Measurements from ENCODE around the gene TSPAN5. TPM values are rescaled to one million over a fixed set of nuclear protein-coding genes. Genes with fewer than 3 reads are reported as not detected.

Gene TSPAN5
- total RNA-seq, 1 donor from 2014 or later: 12.9 TPM

GRCh38 chr4:98516042-98516440 is 142.4 kb downstream of the TSPAN5 start:
- ATAC-seq: peak; percentile 22

DNA sequence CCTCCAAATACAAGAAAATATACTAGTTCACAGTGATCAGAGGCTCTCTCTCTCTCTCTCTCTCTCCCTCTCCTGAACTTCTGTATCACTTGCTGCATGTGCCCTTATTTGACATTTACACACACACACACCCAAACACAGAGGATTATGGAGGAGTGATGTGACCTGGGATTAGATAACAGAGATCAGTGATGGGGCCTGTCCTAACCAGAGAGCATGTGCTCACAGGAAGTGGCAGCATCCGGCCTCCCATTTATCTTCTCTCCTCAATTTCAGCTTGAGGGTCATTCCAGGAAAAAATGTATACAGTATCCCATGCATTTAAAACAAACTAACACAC is 143.0 kb downstream of the TSPAN5 start:
- no peak for ATAC-seq

DNA sequence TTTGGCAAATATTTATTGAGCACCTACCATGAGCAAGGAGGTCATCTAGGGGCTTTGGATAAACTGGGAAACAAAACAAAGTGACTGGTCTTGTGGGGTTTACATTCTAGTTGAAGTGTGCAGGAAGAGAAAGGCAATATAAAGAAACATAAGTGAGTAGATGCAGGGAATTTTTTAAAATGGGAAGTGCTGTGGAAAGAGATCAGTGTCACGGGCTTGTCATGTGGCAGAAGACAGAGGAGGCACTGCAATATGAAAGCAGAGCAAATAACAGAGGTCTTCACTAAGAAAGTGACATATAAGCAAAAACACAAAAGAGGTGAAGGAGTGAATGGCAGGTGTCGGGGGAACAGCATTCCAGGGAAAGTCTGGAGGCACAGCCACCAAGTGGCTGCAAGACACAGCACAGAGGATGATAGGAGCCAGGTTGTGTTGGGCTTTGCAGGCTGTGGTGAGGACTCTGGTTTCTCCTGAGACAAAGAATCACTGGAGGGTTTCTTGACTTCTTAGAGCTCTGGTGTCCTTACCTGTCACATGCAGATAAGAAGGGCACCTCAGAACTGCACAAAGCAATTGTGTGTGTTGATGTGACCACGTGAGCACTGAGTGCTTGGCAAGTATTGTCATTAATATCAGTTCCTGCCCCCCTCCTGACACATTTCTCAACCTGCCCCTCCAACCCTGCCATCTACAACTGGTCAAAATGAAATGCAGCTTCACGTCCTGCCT is 143.5 kb downstream of the TSPAN5 start:
- no peak for ATAC-seq

DNA sequence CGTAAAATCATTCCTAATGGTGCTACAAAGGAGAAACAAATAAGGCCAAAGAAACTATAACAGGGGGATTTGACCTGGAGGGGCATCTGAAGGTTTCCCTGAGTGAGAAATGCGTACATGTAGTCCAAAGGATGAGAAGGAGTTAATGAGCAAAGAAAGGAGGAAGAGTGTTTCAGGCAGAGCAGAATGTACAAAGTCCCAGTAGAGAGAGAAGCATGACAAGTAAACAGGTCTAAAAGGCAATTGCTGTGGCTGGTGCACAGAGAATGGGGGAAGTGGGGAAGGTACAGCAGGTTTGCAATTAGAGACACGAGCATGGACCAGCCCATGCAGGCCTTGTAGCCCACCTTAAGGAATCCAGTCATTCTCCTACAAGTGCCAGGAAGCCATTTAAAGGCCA is 145.5 kb downstream of the TSPAN5 start:
- ATAC-seq: no peak

DNA sequence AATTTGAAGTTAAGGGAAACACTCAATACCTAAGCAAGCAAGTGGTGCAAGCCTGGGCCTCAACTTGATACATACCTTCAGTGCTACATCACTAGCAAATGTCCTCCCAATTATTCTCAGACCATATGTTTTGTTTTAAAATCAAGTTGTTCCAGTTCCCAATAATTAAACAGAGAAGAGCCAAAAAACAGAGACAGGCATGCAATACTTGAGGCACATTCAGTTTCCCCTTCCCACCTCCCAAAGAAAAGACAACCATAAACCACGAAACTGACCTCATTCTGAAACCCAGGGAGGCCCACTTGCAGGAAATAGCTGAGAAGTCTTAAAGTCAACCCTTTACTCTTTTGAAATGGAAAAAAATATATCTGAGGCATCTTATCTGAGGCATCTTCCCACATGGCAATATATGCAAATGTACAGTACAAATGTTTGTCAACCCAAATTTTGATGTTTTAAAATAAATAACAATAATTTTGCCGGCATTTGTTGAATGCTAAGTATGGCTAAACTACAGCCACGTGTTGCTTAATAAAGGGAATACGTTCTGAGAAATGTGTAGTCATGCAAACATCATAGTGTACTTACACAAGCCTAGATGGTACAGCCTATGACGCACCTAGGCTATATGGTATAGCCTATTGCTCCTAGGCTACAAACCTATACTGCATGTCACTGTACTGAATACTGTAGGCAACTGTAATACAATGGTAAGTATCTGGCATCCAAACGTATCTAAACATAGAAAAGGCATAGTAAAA is 147.5 kb downstream of the TSPAN5 start:
- ATAC-seq: peak; percentile 36

DNA sequence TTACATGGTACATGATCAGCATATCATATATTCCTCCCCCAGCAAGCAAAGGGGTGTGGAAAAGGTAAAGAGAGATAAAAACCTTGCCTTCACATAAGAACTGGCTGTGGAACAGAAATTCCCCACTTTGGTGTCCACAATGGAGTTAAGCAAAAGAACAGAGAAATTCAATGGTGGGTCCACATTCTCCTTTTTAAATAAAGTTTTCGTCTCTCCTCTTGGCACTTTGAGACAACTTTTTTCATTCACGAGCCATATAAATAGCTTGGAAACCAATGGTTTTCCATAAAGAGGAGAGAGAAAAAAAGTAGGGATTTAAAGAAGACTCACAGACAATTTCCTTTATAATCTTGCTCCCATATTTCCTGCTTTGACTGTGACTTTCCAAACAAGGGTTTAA is 148.1 kb downstream of the TSPAN5 start:
- no peak for ATAC-seq

DNA sequence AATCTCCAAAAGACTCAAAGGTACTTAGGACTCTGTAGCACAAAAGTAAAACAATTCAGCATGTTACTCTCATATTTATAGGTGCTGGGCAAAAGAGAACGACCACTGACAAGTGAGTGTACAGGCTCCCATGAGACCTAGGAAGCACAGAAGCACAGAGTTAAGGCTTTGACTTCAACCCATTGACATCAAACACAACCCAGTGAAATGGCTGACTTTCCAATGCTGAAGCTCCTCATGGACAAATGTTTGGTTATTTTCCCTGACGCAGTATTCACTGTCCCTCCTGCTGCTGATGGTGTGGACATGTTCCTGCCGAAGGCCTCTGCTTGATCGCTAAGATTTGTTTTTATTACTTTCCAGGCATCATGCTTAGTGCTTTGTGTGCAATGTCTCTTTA is 148.7 kb downstream of the TSPAN5 start:
- ATAC-seq: no peak

DNA sequence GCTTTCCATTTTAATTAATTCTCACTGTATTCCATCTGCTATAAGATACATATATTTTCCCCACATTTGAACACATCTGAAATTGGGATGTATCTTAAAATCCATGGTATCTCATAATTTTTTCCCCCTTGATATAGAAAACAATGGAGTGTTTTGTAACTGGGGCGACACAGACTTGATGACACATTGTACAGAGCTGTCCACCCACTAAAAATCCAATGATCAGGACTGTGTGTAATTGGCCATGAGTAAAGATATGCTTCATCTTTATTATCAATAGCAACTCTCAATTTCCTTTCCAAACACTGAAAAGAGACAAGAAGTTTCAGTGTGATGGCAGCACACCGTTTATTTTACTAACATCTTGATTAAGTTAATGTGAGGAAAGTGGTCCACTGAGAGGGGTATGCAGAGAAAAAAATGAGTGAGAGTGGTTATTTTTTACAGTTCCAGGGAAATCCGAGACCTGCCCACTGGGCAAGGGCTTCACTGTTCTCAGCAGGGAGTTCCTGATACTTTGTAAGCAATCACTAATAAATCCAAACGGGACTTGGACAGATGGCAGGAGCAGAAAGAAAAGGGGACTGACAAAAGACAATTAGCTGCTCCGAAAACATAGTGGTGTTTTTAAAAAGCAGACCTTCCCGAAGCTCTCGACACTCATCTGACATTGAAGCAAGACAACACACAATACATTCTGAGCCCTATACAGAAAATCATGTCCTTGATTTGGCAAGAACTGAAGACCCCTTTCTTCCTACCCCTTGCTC is 149.4 kb downstream of the TSPAN5 start:
- no peak for ATAC-seq

DNA sequence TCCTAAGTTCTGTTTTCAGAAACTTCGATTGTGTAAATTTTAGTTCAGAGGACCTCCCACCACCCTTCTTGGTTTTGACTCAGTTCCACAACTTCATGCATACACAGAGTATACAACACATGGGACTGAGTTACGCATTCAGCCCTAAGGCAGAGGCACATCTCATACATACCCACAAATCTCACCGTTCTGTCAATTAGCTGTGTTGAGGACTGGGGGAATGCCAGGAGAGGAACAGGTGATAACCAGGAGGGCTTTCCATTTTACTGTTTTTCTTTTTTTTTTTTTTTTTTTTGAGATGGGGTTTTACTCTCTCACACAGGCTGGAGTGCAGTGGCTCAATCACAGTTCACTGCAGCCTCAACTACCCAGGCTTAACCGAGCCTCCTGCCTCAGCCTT is 150.2 kb downstream of the TSPAN5 start:
- ATAC-seq: no peak

- ATAC-seq: no peak
These were observed 151.1 kb downstream of the TSPAN5 start for GRCh38 chr4:98507299-98507698.

- no peak for ATAC-seq
These were observed 151.8 kb downstream of the TSPAN5 start for GRCh38 chr4:98506462-98507132.

- ATAC-seq: no peak
These were observed 152.4 kb downstream of the TSPAN5 start for GRCh38 chr4:98505992-98506391.

DNA sequence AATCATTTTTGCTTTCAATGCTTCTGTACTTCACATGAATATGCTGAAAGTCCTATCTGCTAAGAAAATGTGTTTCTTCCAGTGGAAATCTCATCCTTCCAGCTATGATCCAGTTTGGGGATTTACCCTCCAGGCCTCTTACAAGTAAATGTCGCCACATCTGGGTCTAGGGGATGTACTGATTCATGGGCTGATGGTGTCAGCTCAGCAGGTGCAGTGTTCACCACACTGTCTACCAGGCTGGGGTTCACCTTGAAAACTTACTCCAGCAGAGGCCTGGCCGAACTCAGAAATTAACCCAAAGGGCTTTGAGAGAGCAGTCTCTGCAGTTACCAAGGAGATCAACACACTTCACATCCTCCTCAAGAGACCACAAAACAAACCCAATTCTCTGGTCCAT is 154.3 kb downstream of the TSPAN5 start:
- no peak for ATAC-seq

GRCh38 chr4:98503676-98504075 is 154.7 kb downstream of the TSPAN5 start:
- no peak for ATAC-seq

DNA sequence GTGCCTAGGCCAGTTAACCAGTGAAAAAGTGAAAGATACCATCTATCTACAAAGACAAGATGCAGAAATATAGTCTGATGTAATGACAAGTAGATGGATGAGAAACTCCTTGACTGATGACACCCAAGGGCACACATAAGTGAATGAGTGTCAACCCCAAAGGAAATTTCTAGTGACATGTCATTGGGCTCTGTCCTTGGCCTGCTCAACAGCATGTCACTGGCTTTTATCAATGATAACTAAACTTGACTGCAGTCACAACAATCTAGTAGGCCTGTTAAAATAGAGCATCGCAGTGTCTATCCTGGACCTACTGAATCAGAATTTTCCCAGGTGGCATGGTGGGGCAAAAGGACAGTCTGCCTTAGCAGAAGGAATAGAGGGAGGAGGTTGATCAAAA is 155.8 kb downstream of the TSPAN5 start:
- no peak for ATAC-seq

- no peak for ATAC-seq
These were observed 156.4 kb downstream of the TSPAN5 start for GRCh38 chr4:98502031-98502430.

- ATAC-seq: peak; percentile 18
These were observed 157.0 kb downstream of the TSPAN5 start for GRCh38 chr4:98501383-98501782.

- ATAC-seq: no peak
These were observed 159.6 kb downstream of the TSPAN5 start for GRCh38 chr4:98498774-98499173.

GRCh38 chr4:98496152-98496845 is 162.1 kb downstream of the TSPAN5 start:
- no peak for ATAC-seq

DNA sequence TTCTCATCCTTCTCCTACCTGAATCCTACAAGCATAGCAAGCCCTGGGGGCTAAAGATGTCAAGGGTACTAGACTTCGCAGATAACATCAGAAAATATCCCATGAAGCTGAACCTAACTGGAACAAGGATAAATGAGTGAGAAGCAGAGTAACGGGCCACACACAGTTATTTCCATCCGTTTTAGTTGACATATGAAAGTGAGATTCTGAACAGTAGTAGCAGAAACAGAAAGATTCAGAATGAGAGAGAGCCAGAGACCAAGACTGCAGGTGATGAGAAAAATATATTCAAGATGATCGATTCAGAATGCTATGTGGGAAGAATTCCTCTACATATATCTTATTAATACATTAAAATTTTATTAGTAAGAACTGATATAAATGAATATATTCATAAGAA is 165.1 kb downstream of the TSPAN5 start:
- ATAC-seq: no peak

DNA sequence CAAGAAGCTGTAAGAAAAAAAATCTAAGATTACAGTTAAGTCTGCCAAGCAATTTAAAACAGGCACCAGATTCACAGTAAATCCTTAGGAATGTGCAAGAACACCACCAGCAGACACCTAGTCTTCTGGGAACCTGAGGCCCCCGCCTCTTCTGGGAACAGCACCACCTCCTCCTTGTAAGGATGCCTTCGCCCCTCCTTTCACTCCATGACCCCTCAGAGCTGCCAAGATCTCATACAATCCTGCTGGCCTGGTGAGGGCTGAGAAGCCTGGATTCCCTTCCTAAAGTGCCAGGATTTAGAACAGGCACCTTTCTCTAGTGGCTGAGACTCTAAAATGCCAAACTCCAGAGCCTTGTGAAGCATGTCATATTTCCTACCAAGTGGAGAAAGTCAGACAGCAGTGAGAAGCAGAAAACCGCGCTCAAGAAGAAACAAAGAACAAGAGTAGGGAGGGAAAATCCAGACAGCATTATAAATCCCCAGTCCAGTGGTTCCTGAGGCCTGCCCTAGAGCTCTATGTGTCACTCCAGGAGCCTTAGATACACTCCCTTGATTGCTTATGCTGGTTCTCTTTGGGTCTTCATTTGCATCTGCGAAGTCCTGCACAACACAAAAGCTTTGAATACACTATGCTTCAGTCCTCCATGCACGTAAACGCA is 166.4 kb downstream of the TSPAN5 start:
- ATAC-seq: peak; percentile 22

- ATAC-seq: no peak
These were observed 168.2 kb downstream of the TSPAN5 start for GRCh38 chr4:98490251-98490650.
